GM18909 (cell line): ENCODE measurements around the gene NAV3.

Experiments used
- ATAC-seq: cut with Tn5 transposase; IDR thresholded peaks from one replicate; pipeline ENCODE4 v1.9.1; 2021; ENCODE audit warnings: mild to moderate bottlenecking; ENCODE audit not compliant: unreplicated experiment, poor library complexity

NAV3 gene

GRCh38 chr12:78171061-78171460 lies 340.4 kb downstream of the NAV3 start:
- no peak for ATAC-seq

GRCh38 chr12:78176643-78177042 lies 345.9 kb downstream of the NAV3 start:
- no peak for ATAC-seq

GRCh38 chr12:78177298-78177697 lies 346.6 kb downstream of the NAV3 start:
- no peak for ATAC-seq

GRCh38 chr12:78179346-78179745 lies 348.7 kb downstream of the NAV3 start:
- ATAC-seq, result no peak

GRCh38 chr12:78181544-78182162 lies 351.0 kb downstream of the NAV3 start:
- no peak for ATAC-seq

GRCh38 chr12:78183824-78184223 lies 353.1 kb downstream of the NAV3 start:
- ATAC-seq, result no peak

GRCh38 chr12:78185109-78185508 lies 354.4 kb downstream of the NAV3 start:
- ATAC-seq, result no peak

GRCh38 chr12:78185651-78186050 lies 355.0 kb downstream of the NAV3 start:
- no peak for ATAC-seq

GRCh38 chr12:78186670-78187069 lies 356.0 kb downstream of the NAV3 start:
- no peak for ATAC-seq

- no peak for ATAC-seq
Measured at GRCh38 chr12:78187741-78188140, 357.0 kb downstream of the NAV3 start.

- no peak for ATAC-seq
Measured at GRCh38 chr12:78189656-78190055, 359.0 kb downstream of the NAV3 start.

GRCh38 chr12:78191611-78192010 lies 360.9 kb downstream of the NAV3 start:
- no peak for ATAC-seq

- ATAC-seq, result no peak
Measured at GRCh38 chr12:78192979-78193378, 362.3 kb downstream of the NAV3 start.

GRCh38 chr12:78194448-78194847 lies 363.8 kb downstream of the NAV3 start:
- no peak for ATAC-seq

- ATAC-seq, result no peak
Measured at GRCh38 chr12:78198896-78199295, 368.2 kb downstream of the NAV3 start.

GRCh38 chr12:78199926-78200325 lies 369.2 kb downstream of the NAV3 start:
- ATAC-seq, result no peak

- no peak for ATAC-seq
Measured at GRCh38 chr12:78204926-78205325, 374.2 kb downstream of the NAV3 start.

GRCh38 chr12:78208092-78208491 lies 377.4 kb downstream of the NAV3 start:
- ATAC-seq, result no peak

- ATAC-seq, result no peak
Measured at GRCh38 chr12:78209846-78210505, 379.3 kb downstream of the NAV3 start.

- ATAC-seq, result no peak
Measured at GRCh38 chr12:78210506-78210860, 379.8 kb downstream of the NAV3 start.

GRCh38 chr12:78210894-78211302 lies 380.2 kb downstream of the NAV3 start:
- ATAC-seq, result no peak

GRCh38 chr12:78220811-78221210 lies 390.1 kb downstream of the NAV3 start:
- no peak for ATAC-seq
